Neural crest cell (in vitro differentiated cells): ENCODE measurements around the gene OR52N1. TPM values are rescaled to one million over a fixed set of nuclear protein-coding genes. Genes with fewer than 3 reads are reported as not detected.

Experiments
- DNase-seq: peaks from one replicate; pipeline ENCODE4 v3.0.0; 2021; ENCODE audit warnings: low read depth, mixed read lengths, low spot score
- H3K27ac Mint-ChIP-seq: one replicate; pipeline ENCODE4 v1.8.0; 2021; ENCODE audit warnings: mild to moderate bottlenecking, mixed read lengths; ENCODE audit not compliant: unreplicated experiment
- H3K27me3 Mint-ChIP-seq: 2 replicates; pipeline ENCODE4 v1.8.0; 2021; ENCODE audit warnings: low read depth, mild to moderate bottlenecking, mixed read lengths
- H3K36me3 Mint-ChIP-seq: 2 replicates; pipeline ENCODE4 v1.8.0; 2021; ENCODE audit warnings: low read depth, mild to moderate bottlenecking, mixed read lengths
- H3K4me1 Mint-ChIP-seq: 2 replicates; pipeline ENCODE4 v1.8.0; 2021; ENCODE audit warnings: mixed read lengths
- H3K4me3 Mint-ChIP-seq: one replicate; pipeline ENCODE4 v1.8.0; 2021; ENCODE audit warnings: mild to moderate bottlenecking, mixed read lengths
- H3K9me3 Mint-ChIP-seq: 2 replicates; pipeline ENCODE4 v1.8.0; 2021; ENCODE audit warnings: mixed read lengths
- CTCF ChIP-seq: fragments of 200-600 bp; sonication (generic); conservative IDR thresholded peaks from 2 replicates; pipeline ENCODE4 v1.5.0; 2021; ENCODE audit warnings: antibody characterized with exemption, mild to moderate bottlenecking
- long read RNA-seq: library from polyadenylated mRNA; unstranded; transcript quantifications from one replicate; pipeline ENCODE4 v2.0.0, GENCODE V29; 2020
- total RNA-seq: library from RNA; stranded (reverse); gene quantifications from 2 replicates; pipeline ENCODE4 v1.2.1, GENCODE V29; 2021

The OR52N1 gene
- not detected in 2 replicates for total RNA-seq
- long read RNA-seq: 0 reads

DNA sequence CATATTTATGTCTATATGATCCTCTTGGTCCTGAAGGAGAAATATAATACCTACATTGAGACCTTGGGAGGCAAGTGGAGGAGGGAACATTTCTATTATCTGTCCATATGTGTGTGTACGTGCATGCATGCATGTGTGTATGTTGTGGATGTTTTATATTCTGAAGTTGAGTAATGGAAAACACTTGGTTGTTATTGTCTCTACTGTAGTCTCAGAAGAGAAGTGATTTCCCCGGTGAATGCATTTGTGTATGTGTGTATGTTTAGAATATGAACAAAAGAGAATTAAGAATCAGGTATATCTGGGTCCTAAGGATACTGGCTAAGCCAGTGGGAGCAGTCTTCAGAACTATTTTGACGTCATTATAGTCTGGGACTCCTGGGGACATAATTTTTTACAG is at the start of gene OR52N1:
Gene OR52N1 (minus strand): TSS at position 101 of the 400 bp plus-strand sequence. CDS start 2,449 bp downstream, outside the sequence.
- H3K4me1 Mint-ChIP-seq: no peaks in the 10 kb centered on the region
- H3K36me3 Mint-ChIP-seq: no peaks in the 10 kb centered on the region
- H3K27ac Mint-ChIP-seq: no peak within 1 kb of the TSS
- no peak for TF ChIP-seq CTCF
- no peak within 1 kb of the TSS for H3K4me3 Mint-ChIP-seq
- H3K27me3 Mint-ChIP-seq: peaks cover 13% of the 10 kb centered on the region
- no peak for DNase-seq
- H3K9me3 Mint-ChIP-seq: no peaks in the 10 kb centered on the region

DNA sequence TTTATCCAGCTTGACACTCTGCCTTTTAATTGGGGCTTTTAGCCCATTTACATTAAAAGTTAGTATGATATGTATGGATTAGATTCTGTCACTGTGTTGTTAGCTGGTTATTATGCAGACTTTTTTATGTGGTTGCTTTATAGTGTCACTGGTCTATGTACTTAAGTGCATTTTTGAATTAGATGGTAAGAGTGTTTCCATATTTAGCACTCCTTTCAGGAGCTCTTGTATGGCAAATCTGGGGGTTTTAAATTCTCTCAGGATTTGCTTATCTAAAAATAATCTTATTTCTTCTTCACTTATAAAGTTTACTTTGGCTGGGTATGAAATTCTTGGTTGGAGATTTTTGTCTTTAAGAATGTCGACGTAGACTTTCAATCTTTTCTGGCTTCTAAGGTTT is 46.6 kb upstream of the OR52N1 start:
- peaks cover 2% of the 10 kb centered on the region for H3K9me3 Mint-ChIP-seq
- no peak for DNase-seq
- H3K4me3 Mint-ChIP-seq: no peak overlapping the region
- no peak for TF ChIP-seq CTCF
- no peak overlapping the region for H3K27ac Mint-ChIP-seq
- H3K36me3 Mint-ChIP-seq: no peaks in the 10 kb centered on the region
- no peaks in the 10 kb centered on the region for H3K4me1 Mint-ChIP-seq
- peaks cover 6% of the 10 kb centered on the region for H3K27me3 Mint-ChIP-seq

DNA sequence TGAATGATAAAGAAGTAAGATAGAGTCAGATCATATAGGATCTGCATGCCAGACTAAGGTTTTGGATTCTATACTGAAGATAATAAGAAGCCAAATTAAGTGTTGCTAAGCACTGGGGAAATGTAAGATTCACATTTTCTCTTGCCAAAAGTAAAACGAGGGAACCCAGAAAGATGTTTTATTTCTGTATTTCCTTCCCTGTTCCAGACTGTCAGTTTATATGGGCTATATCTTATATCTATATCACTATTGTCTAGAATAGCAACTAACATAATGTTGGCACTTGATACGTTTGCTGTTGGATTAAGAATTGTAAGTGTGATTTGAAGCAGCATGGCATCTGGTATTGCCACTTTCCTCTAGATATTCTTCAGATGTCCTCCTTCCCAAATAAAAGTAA is 42.4 kb upstream of the OR52N1 start:
- peaks cover 2% of the 10 kb centered on the region for H3K27me3 Mint-ChIP-seq
- no peaks in the 10 kb centered on the region for H3K4me1 Mint-ChIP-seq
- no peaks in the 10 kb centered on the region for H3K36me3 Mint-ChIP-seq
- no peak overlapping the region for H3K27ac Mint-ChIP-seq
- H3K9me3 Mint-ChIP-seq: peaks cover 2% of the 10 kb centered on the region
- DNase-seq: no peak
- no peak for TF ChIP-seq CTCF
- H3K4me3 Mint-ChIP-seq: no peak overlapping the region

- H3K36me3 Mint-ChIP-seq: no peaks in the 10 kb centered on the region
- TF ChIP-seq CTCF: no peak
- no peaks in the 10 kb centered on the region for H3K27me3 Mint-ChIP-seq
- no peaks in the 10 kb centered on the region for H3K4me1 Mint-ChIP-seq
- H3K9me3 Mint-ChIP-seq: peaks cover 2% of the 10 kb centered on the region
- H3K27ac Mint-ChIP-seq: no peak overlapping the region
- no peak for DNase-seq
- H3K4me3 Mint-ChIP-seq: no peak overlapping the region
Measured at GRCh38 chr11:5831196-5831829, 40.2 kb upstream of the OR52N1 start.

DNA sequence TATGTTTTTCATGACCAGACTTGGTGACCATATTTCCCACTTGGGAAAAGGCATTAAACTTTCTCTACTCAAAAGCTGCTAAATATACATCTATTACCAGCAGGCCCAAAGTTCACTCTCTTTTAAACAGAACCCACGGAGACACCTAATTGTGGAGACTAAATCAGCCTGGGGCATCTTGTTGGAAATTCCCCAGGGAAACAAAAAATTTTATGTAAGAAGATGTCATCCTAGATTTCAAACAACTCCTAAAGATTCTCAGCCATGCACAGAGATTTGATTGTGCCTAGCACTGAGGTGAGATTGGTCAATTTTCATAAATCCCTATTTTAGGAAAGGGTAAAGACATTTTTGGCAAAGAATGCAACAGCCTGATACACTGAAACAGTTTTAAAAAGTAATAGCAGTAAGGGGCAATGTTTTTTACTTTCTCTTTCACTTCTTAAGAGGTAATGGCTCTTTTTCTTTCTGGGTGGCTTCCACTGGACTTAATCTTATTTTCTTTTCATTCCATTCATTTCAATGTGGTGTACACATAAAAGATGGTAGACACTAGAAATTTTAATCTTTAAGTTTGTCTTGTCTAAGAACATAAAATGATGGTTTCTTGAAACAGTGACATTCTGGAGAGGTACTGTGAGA is 27.3 kb upstream of the OR52N1 start:
- no peak for DNase-seq
- Mint-ChIP-seq H3K9me3 (no peaks in the 10 kb centered on the region), H3K27me3 (no peaks in the 10 kb centered on the region), H3K27ac (no peak overlapping the region), H3K4me1 (no peaks in the 10 kb centered on the region), H3K36me3 (no peaks in the 10 kb centered on the region), H3K4me3 (no peak overlapping the region)
- no peak for TF ChIP-seq CTCF
